Adipocyte (in vitro differentiated cells): ENCODE data around the gene CCDC70.
"Not testable (repeated sequence)": the region's sequence is repeated elsewhere in the genome, so short reads cannot be mapped to it uniquely, and the experiment has no call there.

Experiments
- DNase-seq: peaks from one replicate; pipeline ENCODE4 v3.0.0-alpha.2; 2015; ENCODE audit warnings: low read depth
- H3K27me3 ChIP-seq: replicated peaks from 2 replicates; pipeline ENCODE4 v1.7.0; 2013; ENCODE audit warnings: mild to moderate bottlenecking, low read length, moderate library complexity; ENCODE audit not compliant: control insufficient read depth, insufficient read depth
- H3K36me3 ChIP-seq: 2 replicates; pipeline ENCODE4 v1.7.0; 2013; ENCODE audit warnings: low read length, mild to moderate bottlenecking, moderate library complexity; ENCODE audit not compliant: control insufficient read depth, insufficient read depth, severe bottlenecking
- H3K4me1 ChIP-seq: 2 replicates; pipeline ENCODE4 v1.7.0; 2013; ENCODE audit warnings: mild to moderate bottlenecking, low read length, moderate library complexity; ENCODE audit not compliant: control insufficient read depth, insufficient read depth
- H3K4me3 ChIP-seq: 2 replicates; pipeline ENCODE4 v1.7.0; 2013; ENCODE audit warnings: mild to moderate bottlenecking, low read length, moderate library complexity
- H3K9ac ChIP-seq: 2 replicates; pipeline ENCODE4 v1.7.0; 2013; ENCODE audit warnings: mild to moderate bottlenecking, low read length, moderate library complexity
- H3K9me3 ChIP-seq: 2 replicates; pipeline ENCODE4 v1.7.0; 2013; ENCODE audit warnings: mild to moderate bottlenecking, low read length, moderate library complexity; ENCODE audit not compliant: control insufficient read depth

The CCDC70 gene

GRCh38 chr13:51822106-51822815, 39.5 kb upstream of the CCDC70 start:
- peaks cover 22% of the 10 kb centered on the region for H3K4me1 ChIP-seq
- H3K9ac ChIP-seq = no peak overlapping the region
- H3K9me3 ChIP-seq = no peaks in the 10 kb centered on the region
- no peak overlapping the region for H3K4me3 ChIP-seq
- H3K27me3 ChIP-seq = peaks cover 36% of the 10 kb centered on the region
- no peaks in the 10 kb centered on the region for H3K36me3 ChIP-seq
- DNase-seq = no peak

- no peak overlapping the region for H3K9ac ChIP-seq
- no peak for DNase-seq
- no peaks in the 10 kb centered on the region for H3K36me3 ChIP-seq
- H3K27me3 ChIP-seq = peaks cover 40% of the 10 kb centered on the region
- H3K9me3 ChIP-seq = no peaks in the 10 kb centered on the region
- H3K4me1 ChIP-seq = peaks cover 22% of the 10 kb centered on the region
- H3K4me3 ChIP-seq = no peak overlapping the region
Measured at GRCh38 chr13:51823359-51823758, 38.4 kb upstream of the CCDC70 start.

GRCh38 chr13:51823863-51824262, 37.9 kb upstream of the CCDC70 start:
- no peak overlapping the region for H3K4me3 ChIP-seq
- no peak overlapping the region for H3K9ac ChIP-seq
- H3K36me3 ChIP-seq = no peaks in the 10 kb centered on the region
- H3K27me3 ChIP-seq = peaks cover 42% of the 10 kb centered on the region
- no peak for DNase-seq
- H3K9me3 ChIP-seq = no peaks in the 10 kb centered on the region
- peaks cover 19% of the 10 kb centered on the region for H3K4me1 ChIP-seq

- H3K36me3 ChIP-seq = not testable (repeated sequence)
Measured at GRCh38 chr13:51824712-51825111, 37.1 kb upstream of the CCDC70 start.

DNA sequence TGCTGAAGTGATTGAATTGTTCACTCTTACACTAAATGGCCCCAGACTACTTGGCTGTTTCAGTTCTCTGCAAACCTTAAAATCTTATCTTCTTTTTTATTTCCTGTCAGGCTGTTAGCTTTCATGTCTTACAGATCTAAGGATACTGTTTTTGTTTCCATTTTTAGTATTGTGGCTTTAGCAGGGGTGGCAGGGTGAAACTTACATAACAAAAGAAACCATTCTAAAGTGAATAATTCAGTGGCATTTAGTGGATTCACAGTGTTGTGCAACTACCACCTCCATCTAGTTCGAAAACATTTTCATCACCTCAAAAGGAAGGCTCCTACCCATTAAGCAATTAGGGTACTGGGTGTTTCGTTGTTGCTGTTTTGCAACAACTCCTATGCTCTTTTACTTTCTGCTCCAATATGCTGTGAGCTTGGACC, 36.6 kb upstream of the CCDC70 start:
- H3K4me1 ChIP-seq = peaks cover 17% of the 10 kb centered on the region
- no peak overlapping the region for H3K4me3 ChIP-seq
- H3K27me3 ChIP-seq = peaks cover 44% of the 10 kb centered on the region
- DNase-seq = peak; percentile 52
- no peak overlapping the region for H3K9ac ChIP-seq
- no peaks in the 10 kb centered on the region for H3K36me3 ChIP-seq
- H3K9me3 ChIP-seq = no peaks in the 10 kb centered on the region

More at GRCh38 chr13:51824712-51825111, 37.1 kb upstream of the CCDC70 start:
- peaks cover 17% of the 10 kb centered on the region for H3K4me1 ChIP-seq
- H3K27me3 ChIP-seq = peaks cover 47% of the 10 kb centered on the region
- not testable (repeated sequence) for H3K4me3 ChIP-seq, H3K9me3 ChIP-seq, H3K9ac ChIP-seq, DNase-seq

DNA sequence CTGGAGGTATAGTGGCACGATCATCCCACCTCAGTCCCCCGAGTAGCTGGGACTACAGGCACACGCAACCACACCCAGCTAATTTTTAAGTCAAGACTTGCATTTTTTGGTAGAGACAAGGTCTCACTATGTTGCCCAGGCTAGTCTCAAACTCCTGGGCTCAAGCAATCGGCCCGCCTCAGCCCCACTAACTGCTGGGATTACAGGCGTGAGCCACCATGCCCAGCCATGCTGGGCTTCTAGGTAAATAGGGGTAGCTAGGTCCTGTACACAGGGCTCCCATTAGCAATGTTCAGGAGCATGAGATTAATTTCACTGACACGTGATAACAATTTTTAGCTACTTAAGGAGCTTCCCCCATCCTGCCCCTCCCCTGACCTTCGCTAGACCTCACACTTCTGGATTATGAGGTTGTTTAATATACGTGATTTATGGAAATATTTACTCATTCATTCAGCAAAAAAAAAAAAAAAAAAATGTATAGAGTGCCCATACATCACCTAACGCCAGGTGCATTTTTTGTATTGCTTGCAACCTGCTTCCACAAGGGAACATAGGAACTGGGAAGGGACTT, 36.0 kb upstream of the CCDC70 start:
- Histone ChIP-seq H3K4me3 (no peak overlapping the region), H3K36me3 (no peaks in the 10 kb centered on the region), H3K9ac (no peak overlapping the region), H3K9me3 (no peaks in the 10 kb centered on the region), H3K27me3 (peaks cover 38% of the 10 kb centered on the region), H3K4me1 (peaks cover 17% of the 10 kb centered on the region)
- no peak for DNase-seq

DNA sequence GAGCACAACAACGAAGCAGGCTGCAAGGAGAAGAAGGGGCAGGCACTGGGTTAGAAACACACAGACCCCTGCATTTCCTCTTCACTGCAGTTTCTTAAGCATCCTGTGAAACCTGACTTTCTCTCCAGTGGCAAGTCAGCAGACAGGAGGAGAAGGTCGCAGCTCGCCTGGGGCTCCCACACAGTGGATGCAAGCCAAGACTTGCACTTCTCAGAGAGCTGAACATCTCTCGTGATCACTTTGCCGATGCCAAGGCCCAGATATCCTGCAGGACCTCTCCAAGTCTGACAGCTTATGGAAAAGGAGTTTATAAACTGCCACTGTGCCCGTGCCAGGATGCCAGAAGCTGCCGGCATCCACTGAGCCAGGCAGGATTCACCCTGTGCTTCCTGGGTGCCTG, 35.2 kb upstream of the CCDC70 start:
- Histone ChIP-seq H3K9ac (no peak overlapping the region), H3K36me3 (no peaks in the 10 kb centered on the region), H3K4me3 (no peak overlapping the region), H3K9me3 (no peaks in the 10 kb centered on the region), H3K27me3 (peaks cover 32% of the 10 kb centered on the region), H3K4me1 (peaks cover 17% of the 10 kb centered on the region)
- DNase-seq = no peak

GRCh38 chr13:51827254-51827653, 34.5 kb upstream of the CCDC70 start:
- DNase-seq = no peak
- Histone ChIP-seq H3K9ac (no peak overlapping the region), H3K4me1 (peaks cover 18% of the 10 kb centered on the region), H3K9me3 (no peaks in the 10 kb centered on the region), H3K27me3 (peaks cover 26% of the 10 kb centered on the region), H3K36me3 (no peaks in the 10 kb centered on the region), H3K4me3 (no peak overlapping the region)

DNA sequence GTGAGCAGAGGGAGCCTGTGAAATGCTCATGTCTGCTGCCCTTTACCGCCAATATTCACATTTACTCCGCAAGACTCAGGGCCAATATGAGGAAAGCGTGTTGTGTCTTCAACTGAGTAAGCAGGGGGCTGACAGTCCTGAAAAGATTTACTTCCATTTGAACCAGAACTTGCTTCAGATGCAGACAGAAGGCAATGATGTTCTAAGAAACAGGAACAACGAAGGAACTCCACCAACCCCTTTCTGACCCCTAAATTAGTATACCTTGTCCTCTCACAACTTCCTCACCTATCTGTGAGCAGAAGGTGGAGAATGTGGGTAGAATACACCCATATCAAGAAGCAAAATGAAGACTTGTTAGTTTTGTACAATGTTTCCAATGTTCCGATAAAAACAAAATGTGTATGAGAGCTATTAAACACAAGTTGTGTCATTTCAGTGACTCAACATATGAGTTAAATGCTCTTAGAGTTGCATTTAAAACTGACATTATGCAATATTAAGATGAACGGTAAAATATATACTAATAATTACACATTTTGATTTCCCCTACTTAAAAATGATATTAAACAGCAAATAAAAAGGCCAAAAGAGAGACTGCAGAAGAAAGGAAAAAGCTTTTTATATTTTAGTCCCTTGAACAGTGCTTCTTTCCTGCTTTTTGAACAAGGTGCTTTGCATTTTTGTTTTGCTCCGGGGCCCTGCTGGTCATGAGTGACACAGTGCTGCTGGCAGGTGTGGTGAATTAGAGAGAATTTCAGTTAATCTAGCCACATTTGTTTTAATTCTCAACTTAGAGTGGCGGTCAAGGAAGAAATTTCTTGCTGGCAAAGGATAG, 32.8 kb upstream of the CCDC70 start:
- Histone ChIP-seq H3K9ac (no peak overlapping the region), H3K4me1 (peaks cover 16% of the 10 kb centered on the region), H3K27me3 (peaks cover 34% of the 10 kb centered on the region), H3K4me3 (no peak overlapping the region), H3K9me3 (no peaks in the 10 kb centered on the region), H3K36me3 (no peaks in the 10 kb centered on the region)
- no peak for DNase-seq

GRCh38 chr13:51829568-51829899, 32.2 kb upstream of the CCDC70 start:
- Histone ChIP-seq H3K9me3 (no peaks in the 10 kb centered on the region), H3K27me3 (peaks cover 39% of the 10 kb centered on the region), H3K4me3 (no peak overlapping the region), H3K4me1 (peaks cover 15% of the 10 kb centered on the region), H3K36me3 (no peaks in the 10 kb centered on the region), H3K9ac (no peak overlapping the region)
- DNase-seq = no peak

DNA sequence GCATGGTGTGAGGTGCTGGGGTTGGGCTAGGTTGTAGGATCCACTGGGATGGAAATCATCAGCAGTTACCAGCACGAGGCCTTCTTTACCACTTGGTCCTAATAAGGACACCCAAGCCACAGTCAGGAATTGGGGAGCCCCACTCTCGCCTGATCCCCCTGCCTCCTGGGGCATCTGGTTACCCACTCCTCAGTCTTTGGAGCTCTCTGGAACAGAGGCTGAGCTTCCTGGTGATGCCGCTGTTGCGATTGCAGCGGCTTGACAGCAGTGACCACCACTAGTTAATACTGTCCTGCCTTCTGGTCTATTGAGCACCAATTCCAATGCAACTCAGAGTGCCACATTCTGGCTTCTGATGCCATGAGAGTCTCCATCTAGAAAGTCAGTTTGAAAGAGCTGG, 30.2 kb upstream of the CCDC70 start:
- no peaks in the 10 kb centered on the region for H3K36me3 ChIP-seq
- H3K9ac ChIP-seq = no peak overlapping the region
- H3K4me1 ChIP-seq = peaks cover 3% of the 10 kb centered on the region
- H3K4me3 ChIP-seq = no peak overlapping the region
- H3K27me3 ChIP-seq = peaks cover 43% of the 10 kb centered on the region
- H3K9me3 ChIP-seq = no peaks in the 10 kb centered on the region
- DNase-seq = no peak
